ENCODE results near the gene KIF27.

The KIF27 gene

DNA sequence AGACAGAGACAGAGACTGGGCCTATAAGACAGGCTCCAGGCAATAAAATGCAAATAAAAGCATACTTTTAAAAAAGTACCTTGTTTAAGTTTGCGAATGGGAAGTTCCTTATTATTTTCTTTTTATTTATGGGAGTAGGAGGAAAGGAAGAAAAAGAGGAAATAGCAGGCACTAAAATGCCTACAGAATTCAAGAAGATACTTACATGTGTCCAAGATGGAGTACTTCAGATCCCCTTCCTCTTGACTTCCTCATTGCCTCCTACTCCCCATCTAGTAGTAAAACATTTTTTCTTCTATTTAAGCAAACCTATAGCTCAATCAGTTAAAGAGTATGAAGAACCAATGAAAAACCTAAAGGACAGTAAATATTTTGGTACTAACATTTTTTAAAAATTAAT lies 128.5 kb downstream of the KIF27 start:
- ATAC-seq, result no peak
- TF ChIP-seq, protein P1, sequence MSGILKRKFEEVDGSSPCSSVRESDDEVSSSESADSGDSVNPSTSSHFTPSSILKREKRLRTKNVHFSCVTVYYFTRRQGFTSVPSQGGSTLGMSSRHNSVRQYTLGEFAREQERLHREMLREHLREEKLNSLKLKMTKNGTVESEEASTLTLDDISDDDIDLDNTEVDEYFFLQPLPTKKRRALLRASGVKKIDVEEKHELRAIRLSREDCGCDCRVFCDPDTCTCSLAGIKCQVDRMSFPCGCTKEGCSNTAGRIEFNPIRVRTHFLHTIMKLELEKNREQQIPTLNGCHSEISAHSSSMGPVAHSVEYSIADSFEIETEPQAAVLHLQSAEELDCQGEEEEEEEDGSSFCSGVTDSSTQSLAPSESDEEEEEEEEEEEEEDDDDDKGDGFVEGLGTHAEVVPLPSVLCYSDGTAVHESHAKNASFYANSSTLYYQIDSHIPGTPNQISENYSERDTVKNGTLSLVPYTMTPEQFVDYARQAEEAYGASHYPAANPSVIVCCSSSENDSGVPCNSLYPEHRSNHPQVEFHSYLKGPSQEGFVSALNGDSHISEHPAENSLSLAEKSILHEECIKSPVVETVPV (CRISPR knock-in tag; IDR thresholded peaks at IDR 0.05), result no peak
- no peak for TF ChIP-seq OSR1 (CRISPR knock-in tag; IDR thresholded peaks at IDR 0.05)
- TF ChIP-seq, protein P2, sequence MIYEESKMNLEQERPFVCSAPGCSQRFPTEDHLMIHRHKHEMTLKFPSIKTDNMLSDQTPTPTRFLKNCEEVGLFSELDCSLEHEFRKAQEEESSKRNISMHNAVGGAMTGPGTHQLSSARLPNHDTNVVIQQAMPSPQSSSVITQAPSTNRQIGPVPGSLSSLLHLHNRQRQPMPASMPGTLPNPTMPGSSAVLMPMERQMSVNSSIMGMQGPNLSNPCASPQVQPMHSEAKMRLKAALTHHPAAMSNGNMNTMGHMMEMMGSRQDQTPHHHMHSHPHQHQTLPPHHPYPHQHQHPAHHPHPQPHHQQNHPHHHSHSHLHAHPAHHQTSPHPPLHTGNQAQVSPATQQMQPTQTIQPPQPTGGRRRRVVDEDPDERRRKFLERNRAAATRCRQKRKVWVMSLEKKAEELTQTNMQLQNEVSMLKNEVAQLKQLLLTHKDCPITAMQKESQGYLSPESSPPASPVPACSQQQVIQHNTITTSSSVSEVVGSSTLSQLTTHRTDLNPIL (CRISPR knock-in tag; IDR thresholded peaks at IDR 0.05; ENCODE audit: low read depth), result no peak
- no peak for TF ChIP-seq ZFP3 (CRISPR knock-in tag; IDR thresholded peaks at IDR 0.05)
- TF ChIP-seq ZNF8 (CRISPR knock-in tag; IDR thresholded peaks at IDR 0.05), result no peak
- TF ChIP-seq ISL1 (CRISPR knock-in tag; IDR thresholded peaks at IDR 0.05), result no peak
- no peak for TF ChIP-seq TOX (CRISPR knock-in tag; IDR thresholded peaks at IDR 0.05; ENCODE audit: borderline replicate concordance)
- TF ChIP-seq, protein P3, sequence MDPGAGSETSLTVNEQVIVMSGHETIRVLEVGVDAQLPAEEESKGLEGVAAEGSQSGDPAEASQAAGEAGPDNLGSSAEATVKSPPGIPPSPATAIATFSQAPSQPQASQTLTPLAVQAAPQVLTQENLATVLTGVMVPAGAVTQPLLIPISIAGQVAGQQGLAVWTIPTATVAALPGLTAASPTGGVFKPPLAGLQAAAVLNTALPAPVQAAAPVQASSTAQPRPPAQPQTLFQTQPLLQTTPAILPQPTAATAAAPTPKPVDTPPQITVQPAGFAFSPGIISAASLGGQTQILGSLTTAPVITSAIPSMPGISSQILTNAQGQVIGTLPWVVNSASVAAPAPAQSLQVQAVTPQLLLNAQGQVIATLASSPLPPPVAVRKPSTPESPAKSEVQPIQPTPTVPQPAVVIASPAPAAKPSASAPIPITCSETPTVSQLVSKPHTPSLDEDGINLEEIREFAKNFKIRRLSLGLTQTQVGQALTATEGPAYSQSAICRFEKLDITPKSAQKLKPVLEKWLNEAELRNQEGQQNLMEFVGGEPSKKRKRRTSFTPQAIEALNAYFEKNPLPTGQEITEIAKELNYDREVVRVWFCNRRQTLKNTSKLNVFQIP (CRISPR knock-in tag; IDR thresholded peaks at IDR 0.05; ENCODE audit: borderline replicate concordance, low read depth), result no peak
- TF ChIP-seq ARNTL (CRISPR knock-in tag; IDR thresholded peaks at IDR 0.05; ENCODE audit: borderline replicate concordance, low read depth), result no peak
- TF ChIP-seq RARB (CRISPR knock-in tag; IDR thresholded peaks at IDR 0.05), result no peak
- TF ChIP-seq ZFP30 (CRISPR knock-in tag; IDR thresholded peaks at IDR 0.05), result no peak
- TF ChIP-seq, protein P4, sequence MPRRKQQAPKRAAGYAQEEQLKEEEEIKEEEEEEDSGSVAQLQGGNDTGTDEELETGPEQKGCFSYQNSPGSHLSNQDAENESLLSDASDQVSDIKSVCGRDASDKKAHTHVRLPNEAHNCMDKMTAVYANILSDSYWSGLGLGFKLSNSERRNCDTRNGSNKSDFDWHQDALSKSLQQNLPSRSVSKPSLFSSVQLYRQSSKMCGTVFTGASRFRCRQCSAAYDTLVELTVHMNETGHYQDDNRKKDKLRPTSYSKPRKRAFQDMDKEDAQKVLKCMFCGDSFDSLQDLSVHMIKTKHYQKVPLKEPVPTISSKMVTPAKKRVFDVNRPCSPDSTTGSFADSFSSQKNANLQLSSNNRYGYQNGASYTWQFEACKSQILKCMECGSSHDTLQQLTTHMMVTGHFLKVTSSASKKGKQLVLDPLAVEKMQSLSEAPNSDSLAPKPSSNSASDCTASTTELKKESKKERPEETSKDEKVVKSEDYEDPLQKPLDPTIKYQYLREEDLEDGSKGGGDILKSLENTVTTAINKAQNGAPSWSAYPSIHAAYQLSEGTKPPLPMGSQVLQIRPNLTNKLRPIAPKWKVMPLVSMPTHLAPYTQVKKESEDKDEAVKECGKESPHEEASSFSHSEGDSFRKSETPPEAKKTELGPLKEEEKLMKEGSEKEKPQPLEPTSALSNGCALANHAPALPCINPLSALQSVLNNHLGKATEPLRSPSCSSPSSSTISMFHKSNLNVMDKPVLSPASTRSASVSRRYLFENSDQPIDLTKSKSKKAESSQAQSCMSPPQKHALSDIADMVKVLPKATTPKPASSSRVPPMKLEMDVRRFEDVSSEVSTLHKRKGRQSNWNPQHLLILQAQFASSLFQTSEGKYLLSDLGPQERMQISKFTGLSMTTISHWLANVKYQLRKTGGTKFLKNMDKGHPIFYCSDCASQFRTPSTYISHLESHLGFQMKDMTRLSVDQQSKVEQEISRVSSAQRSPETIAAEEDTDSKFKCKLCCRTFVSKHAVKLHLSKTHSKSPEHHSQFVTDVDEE (CRISPR knock-in tag; IDR thresholded peaks at IDR 0.05), result no peak
- TF ChIP-seq PPARA (CRISPR knock-in tag; IDR thresholded peaks at IDR 0.05; ENCODE audit: borderline replicate concordance), result no peak

All from SK-N-SH treated with all-trans-retinoic acid at 6 μM for 48 hours (cell line).